A549 (cell line): Measurements from ENCODE around the gene ATXN2. TPM values are rescaled to one million over a fixed set of nuclear protein-coding genes. Genes with fewer than 3 reads are reported as not detected.
"Not testable (repeated sequence)": the region's sequence is repeated elsewhere in the genome, so short reads cannot be mapped to it uniquely, and the experiment has no call there.

Source experiments
- ATAC-seq, 2 experiments: fragments of 200-7000 bp in 1 of 2; fragments of >200 bp in 1 of 2; cut with Nextera tagmentation in 1 of 2; cut with Tn5 transposase in 1 of 2; 3 replicates each; pipeline versions ENCODE4 v1.8.0 to v1.9.1; 2018 to 2020; ENCODE audit warnings: mild to moderate bottlenecking in 1 of 2, moderate library complexity in 1 of 2
- CTCF ChIA-PET: fragments of 300-600 bp; sonication (Branson Sonifier 250); formaldehyde crosslinking; extraction: SDS; loops from one replicate; lab custom pipeline; 2021; ENCODE audit warnings: antibody characterized with exemption, inconsistent platforms; lab: Yijun Ruan, JAX
- POLR2A ChIA-PET: fragments of 350-600 bp; formaldehyde crosslinking; extraction: SDS; loops from one replicate; lab custom pipeline; 2021; ENCODE audit warnings: antibody characterized with exemption, inconsistent platforms; lab: Yijun Ruan, JAX
- DNase-seq, 2 experiments: peaks; one replicate each; pipeline versions ENCODE4 v3.0.0 to v3.0.0-alpha.2; 2011 to 2016; ENCODE audit warnings: low read depth in 1 of 2, low spot score in 1 of 2
- FAIRE-seq: peaks from 2 replicates; lab custom pipeline; 2011; peaks lifted over from hg19 to GRCh38; lab: Jason Lieb, UNC
- H3K27ac ChIP-seq, 2 experiments: fragments of >200 bp; sonication (Bioruptor Twin); formaldehyde crosslinking; 3 replicates each; pipeline ENCODE4 v1.5.1; 2016 to 2017
- H3K4me1 ChIP-seq: fragments of >200 bp; sonication (Bioruptor Twin); formaldehyde crosslinking; 3 replicates; pipeline ENCODE4 v1.6.1; 2016
- H3K4me2 ChIP-seq: fragments of >200 bp; sonication (Bioruptor Twin); formaldehyde crosslinking; 3 replicates; pipeline ENCODE4 v1.6.1; 2016
- H3K4me3 ChIP-seq: fragments of >200 bp; sonication (Bioruptor Twin); formaldehyde crosslinking; 3 replicates; pipeline ENCODE4 v1.5.1; 2016
- H3K9me3 ChIP-seq: fragments of >200 bp; sonication (Bioruptor Twin); formaldehyde crosslinking; 3 replicates; pipeline ENCODE4 v1.6.1; 2016
- EHF ChIP-seq: fragments of 250-450 bp; sonication (Bioruptor Pico); IDR thresholded peaks from 2 replicates; pipeline ENCODE4 v1.5.0; 2020; ENCODE audit warnings: mild to moderate bottlenecking
- FOSB ChIP-seq: fragments of 250-450 bp; sonication (Bioruptor Pico); IDR thresholded peaks from 2 replicates; pipeline ENCODE4 v1.5.0; 2020; ENCODE audit warnings: mild to moderate bottlenecking, moderate library complexity
- FOSL2 ChIP-seq, 2 experiments: fragments of 450-650 bp in 1 of 2; fragments of >200 bp in 1 of 2; sonication (Bioruptor Twin) in 1 of 2; formaldehyde crosslinking; IDR thresholded peaks; 2 replicates each; pipeline versions ENCODE4 v1.5.0 to v1.6.1; 2016 to 2020; ENCODE audit warnings: mild to moderate bottlenecking in 1 of 2, moderate library complexity in 1 of 2
- GATA3 ChIP-seq: IDR thresholded peaks from 2 replicates; pipeline ENCODE4 v1.6.1; 2012; ENCODE audit warnings: borderline replicate concordance
- HOXA7 ChIP-seq: fragments of 250-450 bp; sonication (Bioruptor Pico); IDR thresholded peaks from 2 replicates; pipeline ENCODE4 v1.5.0; 2020; ENCODE audit warnings: mild to moderate bottlenecking, moderate library complexity
- HOXB5 ChIP-seq: fragments of 250-450 bp; sonication (Bioruptor Pico); IDR thresholded peaks from 2 replicates; pipeline ENCODE4 v1.5.0; 2020; ENCODE audit warnings: mild to moderate bottlenecking, moderate library complexity
- JUN ChIP-seq, 2 experiments: fragments of >200 bp; sonication (Bioruptor Twin); formaldehyde crosslinking; IDR thresholded peaks; 2 replicates in 1 of 2; 3 replicates in 1 of 2; pipeline ENCODE4 v1.6.1; 2016 to 2017
- MAFK ChIP-seq: fragments of 450-650 bp; IDR thresholded peaks from 2 replicates; pipeline ENCODE4 v1.6.1; 2014; ENCODE audit not compliant: partially characterized antibody
- NFE2L2 ChIP-seq: fragments of 150-350 bp; conservative IDR thresholded peaks from 2 replicates; pipeline ENCODE4 v1.6.1; 2014; ENCODE audit warnings: low read length
- PHF8 ChIP-seq: fragments of 200-600 bp; sonication (generic); IDR thresholded peaks from 2 replicates; pipeline ENCODE4 v1.6.1; 2016; ENCODE audit warnings: low read depth, mild to moderate bottlenecking, antibody characterized with exemption, moderate library complexity, borderline replicate concordance
- POLR2A ChIP-seq: IDR thresholded peaks from 2 replicates; pipeline ENCODE4 v1.6.1; 2012; ENCODE audit warnings: mild to moderate bottlenecking, low read length
- RAD21 ChIP-seq, 2 experiments: fragments of >200 bp in 1 of 2; sonication (Bioruptor Twin) in 1 of 2; formaldehyde crosslinking in 1 of 2; IDR thresholded peaks in 1 of 2; conservative IDR thresholded peaks in 1 of 2; 2 replicates in 1 of 2; 3 replicates in 1 of 2; pipeline ENCODE4 v1.6.1; 2012 to 2018; ENCODE audit warnings: inconsistent platforms in 1 of 2
- RARB ChIP-seq: fragments of 250-450 bp; sonication (Bioruptor Pico); IDR thresholded peaks from 2 replicates; pipeline ENCODE4 v1.8.0; 2021; ENCODE audit warnings: mild to moderate bottlenecking, moderate library complexity
- SMC3 ChIP-seq: fragments of >200 bp; sonication (Bioruptor Twin); formaldehyde crosslinking; IDR thresholded peaks from 3 replicates; pipeline ENCODE4 v1.6.1; 2018; ENCODE audit warnings: inconsistent platforms
- ZC3H11A ChIP-seq: fragments of 450-650 bp; IDR thresholded peaks from 2 replicates; pipeline ENCODE4 v1.6.1; 2014; ENCODE audit warnings: antibody characterized with exemption, mild to moderate bottlenecking
- ZSCAN20 ChIP-seq: fragments of 250-450 bp; sonication (Bioruptor Pico); IDR thresholded peaks from 2 replicates; pipeline ENCODE4 v1.8.0; 2022; ENCODE audit warnings: mild to moderate bottlenecking, moderate library complexity
- WGBS: methylation state at CpG from one replicate; pipeline ENCODE4 v1.1.6; 2017; ENCODE audit errors: missing lambda C conversion rate; 5-methylcytosine and 5-hydroxymethylcytosine counted together
- polyA plus RNA-seq, 4 experiments: library from polyadenylated mRNA; depleted of rRNA in 3 of 4; stranded (reverse); fragments of >200 nt; fragmentation: RNase III in 1 of 4; extraction: RNeasy Plus Mini Kit Qiagen cat#74134 plus additional on column Dnase treatment in 1 of 4; gene quantifications; 2 replicates in 3 of 4; 3 replicates in 1 of 4; pipeline ENCODE4 v1.2.3, GENCODE V29; 2011 to 2017
- TF ChIP-seq, protein P1 (sequence below): fragments of 200-600 bp; sonication (generic); IDR thresholded peaks from 2 replicates; pipeline ENCODE4 v1.6.1; 2016; ENCODE audit warnings: antibody characterized with exemption, mild to moderate bottlenecking, moderate library complexity
- TF ChIP-seq, protein P2 (sequence below): fragments of >200 bp; sonication (Bioruptor Twin); formaldehyde crosslinking; IDR thresholded peaks from 3 replicates; pipeline ENCODE4 v1.5.1; 2016
- TF ChIP-seq, protein P3 (sequence below): fragments of 450-650 bp; IDR thresholded peaks from 2 replicates; pipeline ENCODE4 v1.6.1; 2014; ENCODE audit warnings: antibody characterized with exemption

ATXN2 gene
- polyA plus RNA-seq, 2 of the 4 experiments (the other 2 are of a cell fraction) = 24.8 to 30.6 TPM

DNA sequence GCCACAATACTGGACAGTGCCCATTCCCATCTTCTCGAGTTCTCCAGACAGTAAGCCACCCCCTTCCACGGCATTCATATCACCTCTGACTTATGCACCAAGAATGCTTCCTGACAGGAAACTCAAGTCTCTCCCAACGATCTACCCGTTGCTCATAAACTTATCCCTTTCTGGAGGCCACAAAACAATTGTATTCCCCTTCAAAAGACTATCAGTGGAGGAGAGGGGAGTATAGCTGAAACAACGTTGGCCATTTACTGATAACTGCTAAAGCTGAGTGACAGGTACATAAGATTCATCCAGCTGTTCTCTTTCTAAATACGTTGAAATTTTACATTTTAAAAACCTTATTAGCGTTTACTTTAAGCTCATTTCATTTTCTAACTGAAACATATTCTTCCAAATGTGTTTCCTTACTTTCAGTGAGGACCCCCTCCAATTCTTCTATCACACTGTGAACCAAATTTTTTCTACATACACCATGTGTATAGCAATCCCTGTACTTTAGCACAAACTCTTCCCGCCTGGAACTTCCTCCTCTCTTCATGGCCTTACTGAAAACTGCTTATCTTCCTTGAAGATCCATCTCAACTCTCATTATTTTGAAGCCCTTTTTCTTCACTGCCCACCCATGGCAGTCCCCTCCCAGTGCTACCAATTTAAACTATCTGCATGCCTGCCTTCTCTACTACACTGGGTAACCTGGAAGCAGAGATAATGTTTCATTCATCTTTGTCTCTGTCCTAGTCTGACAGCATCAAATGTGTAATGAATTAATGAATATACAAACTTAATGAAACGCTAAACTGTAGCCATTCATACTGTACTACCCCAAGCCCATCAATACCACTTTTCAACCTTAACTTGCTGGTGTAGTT is 28.8 kb downstream of the ATXN2 start:
- DNase-seq (peak; percentile 52 to 74), FAIRE-seq (no peak), ATAC-seq (peak; percentile 86 to 92)
- no peaks in the 10 kb centered on the region for H3K9me3 ChIP-seq
- peak overlapping the region; percentile 74 for H3K4me2 ChIP-seq
- WGBS = 13% methylated on average over 9 of the region's 9 CpGs
- H3K4me1 ChIP-seq = peaks cover 44% of the 10 kb centered on the region
- no peak overlapping the region for H3K4me3 ChIP-seq
- TF ChIP-seq GATA3 = no peak
- TF ChIP-seq ZC3H11A = no peak
- no peak for TF ChIP-seq NFE2L2
- TF ChIP-seq, protein P1, sequence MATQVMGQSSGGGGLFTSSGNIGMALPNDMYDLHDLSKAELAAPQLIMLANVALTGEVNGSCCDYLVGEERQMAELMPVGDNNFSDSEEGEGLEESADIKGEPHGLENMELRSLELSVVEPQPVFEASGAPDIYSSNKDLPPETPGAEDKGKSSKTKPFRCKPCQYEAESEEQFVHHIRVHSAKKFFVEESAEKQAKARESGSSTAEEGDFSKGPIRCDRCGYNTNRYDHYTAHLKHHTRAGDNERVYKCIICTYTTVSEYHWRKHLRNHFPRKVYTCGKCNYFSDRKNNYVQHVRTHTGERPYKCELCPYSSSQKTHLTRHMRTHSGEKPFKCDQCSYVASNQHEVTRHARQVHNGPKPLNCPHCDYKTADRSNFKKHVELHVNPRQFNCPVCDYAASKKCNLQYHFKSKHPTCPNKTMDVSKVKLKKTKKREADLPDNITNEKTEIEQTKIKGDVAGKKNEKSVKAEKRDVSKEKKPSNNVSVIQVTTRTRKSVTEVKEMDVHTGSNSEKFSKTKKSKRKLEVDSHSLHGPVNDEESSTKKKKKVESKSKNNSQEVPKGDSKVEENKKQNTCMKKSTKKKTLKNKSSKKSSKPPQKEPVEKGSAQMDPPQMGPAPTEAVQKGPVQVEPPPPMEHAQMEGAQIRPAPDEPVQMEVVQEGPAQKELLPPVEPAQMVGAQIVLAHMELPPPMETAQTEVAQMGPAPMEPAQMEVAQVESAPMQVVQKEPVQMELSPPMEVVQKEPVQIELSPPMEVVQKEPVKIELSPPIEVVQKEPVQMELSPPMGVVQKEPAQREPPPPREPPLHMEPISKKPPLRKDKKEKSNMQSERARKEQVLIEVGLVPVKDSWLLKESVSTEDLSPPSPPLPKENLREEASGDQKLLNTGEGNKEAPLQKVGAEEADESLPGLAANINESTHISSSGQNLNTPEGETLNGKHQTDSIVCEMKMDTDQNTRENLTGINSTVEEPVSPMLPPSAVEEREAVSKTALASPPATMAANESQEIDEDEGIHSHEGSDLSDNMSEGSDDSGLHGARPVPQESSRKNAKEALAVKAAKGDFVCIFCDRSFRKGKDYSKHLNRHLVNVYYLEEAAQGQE = no peak
- TF ChIP-seq FOSB (CRISPR knock-in tag) = no peak
- TF ChIP-seq FOSL2 (IDR thresholded peaks at IDR 0.05) = no peak
- TF ChIP-seq FOSL2 (CRISPR knock-in tag; IDR thresholded peaks at IDR 0.05) = peak; percentile 60
- ChIA-PET CTCF (interaction anchor here (1.2 to 1.9 kb wide), 7 partner anchors 10 to 174 kb away, joined by 3 to 5 read pairs (median 4); no protein-coding TSS in a partner anchor), POLR2A (interaction anchor here (0.9 kb wide), 1 partner anchor 29 kb away, joined by 4 read pairs; the partner anchor contains the start of gene ATXN2)
- peak overlapping the region; percentile 40 to 62; a peak in 5 of 6 replicates for H3K27ac ChIP-seq

DNA sequence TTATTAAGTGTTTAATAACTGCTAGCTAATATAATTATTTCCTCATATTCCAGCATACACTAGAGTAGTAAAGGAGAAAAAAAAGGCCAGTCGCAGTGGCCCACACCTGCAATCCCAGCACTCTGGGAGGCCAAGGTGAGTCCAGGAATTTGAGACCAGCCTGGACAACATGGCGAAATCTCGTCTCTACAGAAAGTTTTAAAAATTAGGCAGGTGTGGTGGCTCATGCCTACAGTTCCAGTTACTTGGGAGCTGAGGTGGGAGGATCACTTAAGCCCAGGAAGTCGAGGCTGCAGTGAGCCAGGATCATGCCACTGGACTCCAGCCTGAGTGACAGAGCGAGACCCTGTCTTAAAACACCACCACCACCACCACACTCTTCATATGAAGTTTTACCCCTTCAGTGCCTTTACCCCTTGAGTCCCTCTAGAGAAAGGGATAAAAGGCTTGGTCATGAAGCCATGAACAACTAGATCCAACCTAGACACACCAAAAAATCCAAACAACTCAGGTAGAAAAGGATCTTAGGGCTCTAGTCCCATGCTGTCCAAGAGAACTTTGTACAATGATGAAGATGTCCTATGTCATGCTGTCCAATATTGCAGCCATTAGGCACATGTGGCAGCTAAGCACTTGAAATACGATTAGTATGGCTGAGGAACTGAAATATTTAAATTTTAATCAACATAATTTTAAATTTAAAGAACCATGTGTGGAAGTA is 29.6 kb downstream of the ATXN2 start:
- H3K9me3 ChIP-seq = no peaks in the 10 kb centered on the region
- TF ChIP-seq PHF8 = no peak
- no peak for TF ChIP-seq HOXA7 (CRISPR knock-in tag)
- no peak for TF ChIP-seq MAFK
- TF ChIP-seq JUN (IDR thresholded peaks at IDR 0.05) = no peak
- no peak for TF ChIP-seq FOSB (CRISPR knock-in tag)
- no peak for TF ChIP-seq ZSCAN20 (CRISPR knock-in tag)
- TF ChIP-seq, protein P2, sequence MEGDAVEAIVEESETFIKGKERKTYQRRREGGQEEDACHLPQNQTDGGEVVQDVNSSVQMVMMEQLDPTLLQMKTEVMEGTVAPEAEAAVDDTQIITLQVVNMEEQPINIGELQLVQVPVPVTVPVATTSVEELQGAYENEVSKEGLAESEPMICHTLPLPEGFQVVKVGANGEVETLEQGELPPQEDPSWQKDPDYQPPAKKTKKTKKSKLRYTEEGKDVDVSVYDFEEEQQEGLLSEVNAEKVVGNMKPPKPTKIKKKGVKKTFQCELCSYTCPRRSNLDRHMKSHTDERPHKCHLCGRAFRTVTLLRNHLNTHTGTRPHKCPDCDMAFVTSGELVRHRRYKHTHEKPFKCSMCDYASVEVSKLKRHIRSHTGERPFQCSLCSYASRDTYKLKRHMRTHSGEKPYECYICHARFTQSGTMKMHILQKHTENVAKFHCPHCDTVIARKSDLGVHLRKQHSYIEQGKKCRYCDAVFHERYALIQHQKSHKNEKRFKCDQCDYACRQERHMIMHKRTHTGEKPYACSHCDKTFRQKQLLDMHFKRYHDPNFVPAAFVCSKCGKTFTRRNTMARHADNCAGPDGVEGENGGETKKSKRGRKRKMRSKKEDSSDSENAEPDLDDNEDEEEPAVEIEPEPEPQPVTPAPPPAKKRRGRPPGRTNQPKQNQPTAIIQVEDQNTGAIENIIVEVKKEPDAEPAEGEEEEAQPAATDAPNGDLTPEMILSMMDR = no peak
- no peak for TF ChIP-seq HOXB5 (CRISPR knock-in tag)
- TF ChIP-seq RAD21 (conservative IDR thresholded peaks at IDR 0.05 in 1 of 2, IDR thresholded peaks at IDR 0.05 in 1 of 2) = no peak
- no peak for TF ChIP-seq EHF (CRISPR knock-in tag)
- no peak for TF ChIP-seq SMC3
- TF ChIP-seq, protein P3, sequence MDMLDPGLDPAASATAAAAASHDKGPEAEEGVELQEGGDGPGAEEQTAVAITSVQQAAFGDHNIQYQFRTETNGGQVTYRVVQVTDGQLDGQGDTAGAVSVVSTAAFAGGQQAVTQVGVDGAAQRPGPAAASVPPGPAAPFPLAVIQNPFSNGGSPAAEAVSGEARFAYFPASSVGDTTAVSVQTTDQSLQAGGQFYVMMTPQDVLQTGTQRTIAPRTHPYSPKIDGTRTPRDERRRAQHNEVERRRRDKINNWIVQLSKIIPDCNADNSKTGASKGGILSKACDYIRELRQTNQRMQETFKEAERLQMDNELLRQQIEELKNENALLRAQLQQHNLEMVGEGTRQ = no peak
- TF ChIP-seq NFE2L2 = no peak
- TF ChIP-seq POLR2A = no peak
- no peak for TF ChIP-seq RARB (CRISPR knock-in tag)
- TF ChIP-seq FOSL2 (IDR thresholded peaks at IDR 0.05) = no peak
- no peak for TF ChIP-seq FOSL2 (CRISPR knock-in tag; IDR thresholded peaks at IDR 0.05)
- FAIRE-seq (no peak), ATAC-seq (peak; percentile 54; a peak in 4 of 6 replicates), DNase-seq (no peak)
- H3K4me1 ChIP-seq = peaks cover 39% of the 10 kb centered on the region
- no peak overlapping the region for H3K4me3 ChIP-seq
- WGBS = 79% methylated on average over 6 of the region's 6 CpGs
- CTCF ChIA-PET = interaction anchor here (1.0 to 1.8 kb wide), 3 partner anchors 11 to 43 kb away, joined by 3 to 5 read pairs (median 3); no protein-coding TSS in a partner anchor
- POLR2A ChIA-PET = no interaction called here
- peak overlapping the region; percentile 0 to 62; a peak in 4 of 6 replicates for H3K27ac ChIP-seq
- peak overlapping the region; percentile 74 for H3K4me2 ChIP-seq

DNA sequence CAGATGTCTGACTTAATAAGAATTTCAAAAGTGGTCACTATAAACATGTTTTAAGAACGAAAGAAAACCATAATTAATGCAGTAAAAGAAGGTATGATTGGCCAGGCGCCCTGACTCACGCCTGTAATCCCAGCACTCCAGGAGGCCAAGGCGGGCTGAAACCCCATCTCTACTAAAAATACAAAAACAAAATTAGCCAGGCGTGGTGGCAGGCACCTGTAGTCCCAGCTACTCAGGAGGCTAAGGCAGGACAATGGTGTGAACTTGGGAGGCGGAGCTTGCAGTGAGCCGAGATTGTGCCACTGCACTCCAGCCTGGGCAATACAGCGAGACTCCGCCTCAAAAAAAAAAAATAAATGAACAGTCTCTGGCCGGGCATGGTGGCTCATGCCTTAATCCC is 38.3 kb downstream of the ATXN2 start:
- H3K4me2 ChIP-seq, H3K9me3 ChIP-seq, POLR2A ChIA-PET, FAIRE-seq, H3K27ac ChIP-seq, H3K4me3 ChIP-seq, DNase-seq: not testable (repeated sequence)
- WGBS = 93% methylated on average over 10 of the region's 10 CpGs
- 0 out of 6 replicates have a peak, but pooled peaks of 1 of the 2 experiments have one; percentile 15 for ATAC-seq
- CTCF ChIA-PET = interaction anchor here (1.3 kb wide), 1 partner anchor 164 kb away, joined by 3 read pairs; no protein-coding TSS in a partner anchor
- H3K4me1 ChIP-seq = peaks cover 37% of the 10 kb centered on the region
